HG03108 (cell line): ENCODE measurements around the gene ZIC2.
"Not testable (repeated sequence)": the region's sequence is repeated elsewhere in the genome, so short reads cannot be mapped to it uniquely, and the experiment has no call there.

Source experiments
- ATAC-seq: cut with Tn5 transposase; IDR thresholded peaks from one replicate; pipeline ENCODE4 v1.9.1; 2021; ENCODE audit warnings: moderate library complexity; ENCODE audit not compliant: unreplicated experiment

The ZIC2 gene

DNA sequence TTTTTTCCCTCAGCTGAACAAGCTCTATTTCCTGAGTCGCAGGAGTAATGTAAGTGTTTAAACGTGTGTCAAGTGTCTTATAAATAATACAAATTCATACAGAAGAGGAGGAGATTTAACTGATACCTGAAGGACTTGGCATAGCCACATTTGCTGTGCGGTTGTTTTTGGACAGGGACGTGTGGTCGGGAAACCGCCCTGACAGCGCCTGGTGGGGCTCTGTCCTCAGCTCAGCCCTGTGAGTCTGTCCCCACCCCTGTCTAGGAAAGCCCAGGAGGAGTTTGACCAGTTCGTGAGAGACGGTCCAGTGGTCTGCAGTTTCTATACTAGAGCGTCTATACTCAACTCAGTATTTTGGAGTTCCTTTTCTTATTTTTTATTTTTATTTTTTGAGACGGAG, 16.7 kb downstream of the ZIC2 start:
- no peak for ATAC-seq

GRCh38 chr13:100014621-100015020, 33.0 kb downstream of the ZIC2 start:
- ATAC-seq: no peak

GRCh38 chr13:100019780-100020356, 38.3 kb downstream of the ZIC2 start:
- ATAC-seq: no peak

DNA sequence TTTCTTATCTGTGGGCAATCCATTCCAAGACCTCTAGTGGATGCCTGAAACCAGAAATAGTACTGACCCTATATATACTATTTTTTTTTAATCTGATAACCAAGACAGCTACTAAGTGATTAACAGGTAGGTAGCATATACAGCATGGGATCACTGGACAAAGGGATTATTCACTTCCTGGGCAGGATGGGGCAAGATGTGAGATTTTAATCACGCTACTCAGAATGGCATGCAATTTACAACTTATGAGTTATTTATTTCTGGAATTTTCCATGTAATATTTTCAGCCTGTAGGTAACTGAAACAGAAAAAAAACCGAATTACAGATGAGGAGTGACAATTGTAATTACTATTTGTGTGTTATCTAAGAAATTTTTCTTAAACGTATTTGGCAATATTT, 41.2 kb downstream of the ZIC2 start:
- no peak for ATAC-seq

GRCh38 chr13:100024023-100024422, 42.4 kb downstream of the ZIC2 start:
- no peak for ATAC-seq

GRCh38 chr13:100029933-100030332, 48.3 kb downstream of the ZIC2 start:
- ATAC-seq: no peak

DNA sequence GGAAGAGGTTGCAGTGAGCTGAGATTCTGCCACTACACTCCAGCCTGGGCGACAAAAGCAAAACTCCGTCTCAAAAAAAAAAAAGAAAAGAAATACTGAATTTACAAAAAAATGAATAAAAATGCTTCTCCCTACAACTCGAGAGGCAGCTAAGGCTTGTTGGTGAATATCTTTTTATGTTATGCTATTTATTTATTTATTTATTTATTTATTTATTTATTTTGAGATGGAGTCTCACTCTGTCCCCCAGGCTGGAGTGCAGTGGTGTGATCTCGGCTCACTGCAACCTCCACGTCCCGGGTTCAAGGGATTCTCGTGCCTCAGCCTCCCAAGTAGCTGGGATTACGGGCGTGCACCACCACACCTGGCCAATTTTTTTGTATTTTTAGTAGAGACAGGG, 51.1 kb downstream of the ZIC2 start:
- not testable (repeated sequence) for ATAC-seq

GRCh38 chr13:100035936-100036335, 54.4 kb downstream of the ZIC2 start:
- ATAC-seq: no peak
